ENCODE measurements around the gene CHMP3.

Gene CHMP3

GRCh38 chr2:86461042-86461743, 102.0 kb downstream of the CHMP3 start:
- H3K9me2 ChIP-seq (replicated peaks; ENCODE audit: insufficient read depth, low read length), result no peaks in the 10 kb centered on the region
- H3K36me3 ChIP-seq (ENCODE audit: low read length), result peaks cover 56% of the 10 kb centered on the region
- no peak overlapping the region for H2AFZ ChIP-seq (ENCODE audit: low read depth, low read length, severe bottlenecking)
- no peaks in the 10 kb centered on the region for H3F3A ChIP-seq (ENCODE audit: insufficient read depth)
- no peak overlapping the region for H3K27ac ChIP-seq (ENCODE audit: low read depth, low read length)
- H4K20me1 ChIP-seq (ENCODE audit: low read depth, low read length), result no peaks in the 10 kb centered on the region
- no peaks in the 10 kb centered on the region for H3K9me3 ChIP-seq (ENCODE audit: insufficient read depth, low read length)
- H3K9ac ChIP-seq (ENCODE audit: low read length), result no peak overlapping the region
- no peaks in the 10 kb centered on the region for H3K27me3 ChIP-seq (ENCODE audit: low read length)
- no peak overlapping the region for H3K4me3 ChIP-seq (ENCODE audit: insufficient read depth, low read length, poor library complexity, severe bottlenecking)
- TF ChIP-seq CTCF (IDR thresholded peaks at IDR 0.05; ENCODE audit: insufficient read depth, low read length, poor library complexity, severe bottlenecking) (no peak), EZH2phosphoT487 (conservative IDR thresholded peaks at IDR 0.05; ENCODE audit: low read length) (no peak)
- no peak overlapping the region for H3K4me2 ChIP-seq (ENCODE audit: low read depth, low read length, poor library complexity, severe bottlenecking)
- no peaks in the 10 kb centered on the region; the same call in 1 of the 2 replicates for H3K79me2 ChIP-seq (ENCODE audit: insufficient read depth, low read length)

GRCh38 chr2:86455181-86455580, 108.1 kb downstream of the CHMP3 start:
- Histone ChIP-seq H3K9me3 (ENCODE audit: insufficient read depth, low read length) (no peaks in the 10 kb centered on the region), H2AFZ (ENCODE audit: low read depth, low read length, severe bottlenecking) (no peak overlapping the region), H3K79me2 (ENCODE audit: insufficient read depth, low read length) (no peaks in the 10 kb centered on the region), H4K20me1 (ENCODE audit: low read depth, low read length) (no peaks in the 10 kb centered on the region), H3K9me2 (replicated peaks; ENCODE audit: insufficient read depth, low read length) (no peaks in the 10 kb centered on the region), H3K4me2 (ENCODE audit: low read depth, low read length, poor library complexity, severe bottlenecking) (no peak overlapping the region), H3F3A (ENCODE audit: insufficient read depth) (no peaks in the 10 kb centered on the region), H3K27ac (ENCODE audit: low read depth, low read length) (no peak overlapping the region), H3K36me3 (ENCODE audit: low read length) (peaks cover 67% of the 10 kb centered on the region), H3K27me3 (ENCODE audit: low read length) (no peaks in the 10 kb centered on the region), H3K9ac (ENCODE audit: low read length) (no peak overlapping the region), H3K4me3 (ENCODE audit: insufficient read depth, low read length, poor library complexity, severe bottlenecking) (no peak overlapping the region)
- TF ChIP-seq EZH2phosphoT487 (conservative IDR thresholded peaks at IDR 0.05; ENCODE audit: low read length), result no peak
- no peak for TF ChIP-seq CTCF (IDR thresholded peaks at IDR 0.05; ENCODE audit: insufficient read depth, low read length, poor library complexity, severe bottlenecking)

GRCh38 chr2:86454238-86454637, 109.0 kb downstream of the CHMP3 start:
- Histone ChIP-seq H3K36me3 (ENCODE audit: low read length) (peaks cover 68% of the 10 kb centered on the region), H3K9me3 (ENCODE audit: insufficient read depth, low read length) (no peaks in the 10 kb centered on the region), H4K20me1 (ENCODE audit: low read depth, low read length) (no peaks in the 10 kb centered on the region), H3F3A (ENCODE audit: insufficient read depth) (no peaks in the 10 kb centered on the region), H2AFZ (ENCODE audit: low read depth, low read length, severe bottlenecking) (no peak overlapping the region), H3K27me3 (ENCODE audit: low read length) (no peaks in the 10 kb centered on the region), H3K79me2 (ENCODE audit: insufficient read depth, low read length) (peaks cover 3% of the 10 kb centered on the region; the same call in 1 of the 2 replicates), H3K9me2 (replicated peaks; ENCODE audit: insufficient read depth, low read length) (no peaks in the 10 kb centered on the region), H3K4me3 (ENCODE audit: insufficient read depth, low read length, poor library complexity, severe bottlenecking) (no peak overlapping the region), H3K27ac (ENCODE audit: low read depth, low read length) (no peak overlapping the region), H3K9ac (ENCODE audit: low read length) (no peak overlapping the region), H3K4me2 (ENCODE audit: low read depth, low read length, poor library complexity, severe bottlenecking) (no peak overlapping the region)
- no peak for TF ChIP-seq CTCF (IDR thresholded peaks at IDR 0.05; ENCODE audit: insufficient read depth, low read length, poor library complexity, severe bottlenecking)
- TF ChIP-seq EZH2phosphoT487 (conservative IDR thresholded peaks at IDR 0.05; ENCODE audit: low read length), result no peak

Measured in SU-DHL-6 (cell line).